PFSK-1 (cell line): ENCODE results near the gene NGB.

Experiments
- FOXP2 ChIP-seq: optimal IDR thresholded peaks from 2 replicates; pipeline ENCODE3; 2011; ENCODE audit warnings: borderline replicate concordance, control low read depth, inconsistent platforms; ENCODE audit not compliant: insufficient read depth; ENCODE audit errors: extremely low read length, extremely low read depth
- POLR2AphosphoS5 ChIP-seq: IDR thresholded peaks from 2 replicates; pipeline ENCODE4 v1.6.1; 2012; ENCODE audit warnings: low read depth, mild to moderate bottlenecking, control low read depth, low read length, moderate library complexity
- REST ChIP-seq, 2 experiments: IDR thresholded peaks; 2 replicates each; pipeline versions ENCODE4 v1.6.1 to v1.8.0; 2011 to 2012; ENCODE audit warnings: low read depth in 2 of 2, low read length in 2 of 2, control low read depth in 1 of 2, inconsistent platforms in 1 of 2, mild to moderate bottlenecking in 1 of 2, moderate library complexity in 1 of 2; ENCODE audit not compliant: insufficient read depth in 1 of 2
- SIN3A ChIP-seq: IDR thresholded peaks from 2 replicates; pipeline ENCODE4 v1.6.1; 2012; ENCODE audit warnings: mild to moderate bottlenecking, low read length, moderate library complexity, borderline replicate concordance; ENCODE audit not compliant: insufficient read depth
- TAF1 ChIP-seq: IDR thresholded peaks from 2 replicates; pipeline ENCODE4 v1.6.1; 2012; ENCODE audit warnings: low read length, control low read depth, borderline replicate concordance; ENCODE audit not compliant: insufficient read depth

The NGB gene

GRCh38 chr14:77268989-77269600 is 1.9 kb downstream of the NGB start:
- no peak for TF ChIP-seq SIN3A
- TF ChIP-seq POLR2AphosphoS5 = no peak

GRCh38 chr14:77267937-77268699 is 2.9 kb downstream of the NGB start:
- no peak for TF ChIP-seq POLR2AphosphoS5
- TF ChIP-seq SIN3A = no peak
- no peak for TF ChIP-seq REST (IDR thresholded peaks at IDR 0.05; ENCODE audit: insufficient read depth in 1 of 2, low read depth in 2 of 2, low read length in 2 of 2)
- no peak for TF ChIP-seq TAF1
- no peak for TF ChIP-seq FOXP2

- TF ChIP-seq POLR2AphosphoS5 (no peak), SIN3A (no peak), TAF1 (no peak), REST (IDR thresholded peaks at IDR 0.05; ENCODE audit: insufficient read depth in 1 of 2, low read depth in 2 of 2, low read length in 2 of 2) (no peak)
Observed at GRCh38 chr14:77266336-77266735, 4.7 kb downstream of the NGB start.

GRCh38 chr14:77265561-77266335 is 5.3 kb downstream of the NGB start:
- TF ChIP-seq TAF1 = no peak
- TF ChIP-seq FOXP2 = no peak
- no peak for TF ChIP-seq SIN3A
- no peak for TF ChIP-seq POLR2AphosphoS5
- TF ChIP-seq REST (IDR thresholded peaks at IDR 0.05; ENCODE audit: insufficient read depth in 1 of 2, low read depth in 2 of 2, low read length in 2 of 2) = no peak

- TF ChIP-seq FOXP2 = no peak
- no peak for TF ChIP-seq TAF1
Observed at GRCh38 chr14:77265187-77265515, 5.9 kb downstream of the NGB start.
